Suppressor macrophage treated with lipopolysaccharide for 1 hour (primary cell): ENCODE results near the gene WDR1.
A peak's percentile ranks its signal among the peaks of the same experiment; 100 is the strongest.

ENCODE experiments used
- DNase-seq, 3 donors: peaks; one replicate each; pipeline ENCODE4 v3.0.0-alpha.2; 2020 to 2022

Gene WDR1

GRCh38 chr4:10097906-10098779 lies 18.5 kb downstream of the WDR1 start:
- DNase-seq, result no peak

DNA sequence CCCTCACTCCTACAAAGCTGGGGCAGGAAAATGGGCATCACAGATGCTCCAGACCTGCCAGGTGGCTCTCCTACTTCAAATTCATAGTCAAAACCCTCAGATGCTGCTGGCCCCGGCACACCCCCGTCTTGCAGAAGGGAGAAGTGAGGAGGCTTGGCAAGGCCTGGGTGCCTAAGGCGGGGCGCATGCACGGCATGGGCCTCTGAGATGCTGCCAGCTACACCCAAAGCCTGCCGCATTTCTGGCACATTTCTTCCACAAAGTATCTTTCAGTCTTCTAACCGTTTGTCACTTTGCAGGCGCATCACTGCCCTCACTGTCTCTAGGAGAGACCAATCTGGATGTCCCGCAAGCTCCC lies 19.6 kb downstream of the WDR1 start:
- no peak for DNase-seq

DNA sequence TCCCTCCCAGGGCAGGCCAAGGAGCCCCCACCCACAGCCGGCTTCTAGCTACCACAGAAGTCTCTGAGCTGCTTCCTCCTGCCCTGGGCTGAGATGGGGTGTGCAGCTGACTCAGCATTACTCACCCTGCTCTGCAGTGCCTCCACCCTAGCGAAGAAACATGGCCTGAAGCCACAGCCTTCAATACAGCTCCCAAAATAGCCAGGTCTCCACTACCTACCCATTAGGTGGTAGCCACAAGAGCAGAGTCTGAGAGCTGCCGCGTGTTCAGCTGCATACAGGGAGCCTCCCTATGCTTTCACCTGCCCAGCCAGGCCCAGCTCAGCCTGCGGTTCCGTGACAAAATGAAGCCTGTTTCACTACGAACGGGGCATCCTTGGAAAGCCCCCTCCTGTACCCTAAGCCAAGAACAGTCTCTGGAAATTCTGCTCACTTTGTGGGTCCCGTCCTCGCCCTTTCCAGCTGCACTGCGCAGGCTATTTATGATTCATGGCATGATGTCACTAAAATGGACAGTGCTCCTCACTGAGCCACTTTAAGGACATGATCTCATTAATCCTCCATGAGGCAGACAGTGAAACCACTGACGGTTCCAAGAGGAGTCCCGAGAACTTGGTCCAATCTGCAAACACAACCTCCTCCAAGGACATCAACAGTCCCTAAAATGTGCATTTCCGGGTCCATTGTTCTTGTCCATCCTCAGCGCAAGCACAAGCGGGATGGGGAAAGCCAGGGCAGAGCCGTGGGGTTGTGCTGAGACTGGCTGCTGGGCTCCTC lies 20.2 kb downstream of the WDR1 start:
- DNase-seq, result peak; percentile 92 to 99 (median 97)

GRCh38 chr4:10095296-10095991 lies 21.2 kb downstream of the WDR1 start:
- peak; percentile 49 to 66 (median 62) for DNase-seq

DNA sequence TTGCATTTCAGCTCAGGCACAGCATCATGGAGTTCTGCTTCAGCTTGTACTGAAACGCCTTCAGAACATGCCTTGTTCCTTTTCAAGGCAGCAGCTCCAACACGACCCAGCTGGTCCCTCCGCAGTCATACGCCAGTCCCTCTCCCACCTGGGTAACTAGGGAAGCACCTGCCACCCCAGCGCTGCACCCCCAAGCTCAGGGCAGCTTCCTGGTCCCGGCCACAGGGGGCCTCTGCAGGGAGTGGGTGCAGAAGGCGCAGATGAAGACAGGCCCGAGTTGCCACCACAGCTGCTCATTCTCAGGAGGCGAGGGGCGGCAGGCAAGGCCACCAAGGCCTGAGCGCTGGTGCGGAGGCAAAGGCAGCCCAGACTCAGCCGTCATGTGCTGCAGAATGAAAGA lies 21.8 kb downstream of the WDR1 start:
- DNase-seq, result no peak

DNA sequence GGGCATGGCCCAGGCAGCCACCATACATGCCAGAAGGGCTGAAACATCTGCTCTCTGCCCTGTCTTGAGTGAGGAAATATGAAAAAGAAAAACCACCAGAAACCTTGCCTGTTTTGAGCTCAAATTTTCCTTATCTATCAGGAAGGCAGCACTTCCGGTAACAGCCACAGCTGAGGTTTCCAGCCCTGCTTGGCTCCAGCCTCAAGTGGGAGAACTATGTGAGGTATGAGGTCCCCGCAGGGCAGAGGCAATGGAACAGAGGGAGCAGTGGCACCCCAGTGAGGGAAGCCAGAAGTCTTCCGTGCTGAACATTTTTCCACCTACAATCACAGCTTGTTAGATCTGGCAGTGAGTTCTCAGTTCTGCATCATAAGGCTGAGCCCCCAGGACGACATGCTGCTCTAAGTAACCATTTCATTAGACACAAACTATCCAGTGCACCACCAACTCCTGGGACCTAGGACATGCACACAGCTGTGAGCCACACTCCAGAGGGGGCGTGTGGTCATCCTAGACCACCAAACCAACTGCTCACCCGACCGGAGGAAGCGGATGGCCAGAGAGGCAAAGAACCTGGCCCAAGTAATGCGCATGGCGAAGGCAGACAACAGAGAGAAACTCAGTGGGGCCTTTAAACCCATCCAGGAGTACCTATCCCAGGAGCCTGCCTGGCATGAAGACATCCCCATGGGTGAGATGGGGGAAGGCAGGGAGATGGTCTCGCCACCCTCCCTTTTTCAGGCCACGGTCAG lies 22.6 kb downstream of the WDR1 start:
- no peak for DNase-seq

DNA sequence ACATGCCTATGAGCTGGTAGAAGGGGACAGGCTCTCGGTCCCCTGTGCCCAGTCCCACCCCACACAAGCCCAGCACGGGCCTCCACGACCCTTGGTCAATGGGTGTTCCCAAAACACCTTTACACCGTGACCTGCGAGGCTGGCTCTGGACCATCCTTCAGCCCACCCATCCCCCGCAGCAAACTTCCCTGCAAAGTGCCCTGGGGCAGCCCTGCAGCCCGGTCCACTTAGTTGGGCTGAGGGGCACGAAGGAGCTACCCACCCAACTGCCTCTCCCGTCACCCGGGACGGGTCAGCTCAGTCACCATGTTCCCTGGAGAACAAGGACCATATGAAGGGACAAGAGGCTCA lies 23.4 kb downstream of the WDR1 start:
- DNase-seq, result no peak

DNA sequence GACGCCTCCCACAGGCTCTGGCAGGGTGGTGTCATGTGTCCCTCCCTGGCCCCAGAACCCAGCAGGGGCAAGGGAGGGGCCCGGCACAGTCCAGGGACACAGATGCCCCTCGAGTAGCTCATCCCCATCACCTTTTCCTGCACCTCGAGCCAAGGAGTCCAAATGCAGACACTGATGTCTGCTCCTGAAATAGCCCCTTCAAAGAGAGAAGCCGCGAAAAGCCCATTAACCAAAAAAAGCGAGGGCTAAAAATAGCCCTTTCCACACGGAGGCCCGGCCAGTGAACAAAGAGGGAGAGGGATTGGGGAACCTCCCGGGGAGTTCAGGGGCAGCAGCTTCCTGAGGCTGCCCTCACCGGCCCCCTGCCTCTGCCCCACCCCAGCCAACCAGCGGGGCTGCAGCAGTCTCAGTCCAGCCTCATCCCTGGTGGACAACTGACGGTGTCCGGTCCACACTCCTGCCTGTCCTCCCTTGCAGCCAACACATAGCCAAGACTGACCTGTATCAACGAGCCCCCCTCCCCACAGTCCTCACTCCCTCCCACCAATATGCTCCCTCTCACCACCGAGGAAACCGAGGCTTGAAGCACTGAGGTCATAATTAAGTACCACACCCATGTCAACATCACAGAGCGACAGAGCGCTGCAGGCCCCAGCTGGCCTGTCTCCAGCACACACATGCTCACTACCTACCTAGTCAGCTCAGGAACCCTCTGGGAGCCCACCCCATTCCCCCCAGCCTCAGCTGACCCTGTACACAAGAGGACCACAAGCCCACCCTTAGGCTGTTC lies 23.9 kb downstream of the WDR1 start:
- no peak for DNase-seq

- DNase-seq, result no peak
Observed at GRCh38 chr4:10091531-10092181, 24.9 kb downstream of the WDR1 start.

- DNase-seq, result no peak
Observed at GRCh38 chr4:10090467-10091250, 25.9 kb downstream of the WDR1 start.

DNA sequence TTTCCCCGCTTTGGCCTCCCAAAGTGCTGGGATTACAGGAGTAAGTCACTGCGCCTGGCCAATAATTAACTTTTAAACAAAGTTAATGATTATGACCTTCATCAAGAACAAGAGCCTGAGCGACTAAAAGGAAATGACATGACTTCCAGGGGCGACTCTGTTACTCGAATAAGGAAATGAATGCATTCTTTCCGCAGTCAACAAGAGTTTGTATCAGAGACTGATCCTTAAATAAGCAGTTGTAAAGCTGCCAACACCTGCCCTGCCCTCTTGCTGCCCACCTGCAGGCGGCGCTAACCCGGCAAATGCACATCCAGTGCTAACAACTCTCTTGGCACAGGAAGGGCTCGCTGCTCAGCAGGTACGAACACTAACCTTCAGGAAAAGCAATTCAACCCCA lies 27.3 kb downstream of the WDR1 start:
- no peak for DNase-seq

- no peak for DNase-seq
Observed at GRCh38 chr4:10088135-10089010, 28.2 kb downstream of the WDR1 start.

DNA sequence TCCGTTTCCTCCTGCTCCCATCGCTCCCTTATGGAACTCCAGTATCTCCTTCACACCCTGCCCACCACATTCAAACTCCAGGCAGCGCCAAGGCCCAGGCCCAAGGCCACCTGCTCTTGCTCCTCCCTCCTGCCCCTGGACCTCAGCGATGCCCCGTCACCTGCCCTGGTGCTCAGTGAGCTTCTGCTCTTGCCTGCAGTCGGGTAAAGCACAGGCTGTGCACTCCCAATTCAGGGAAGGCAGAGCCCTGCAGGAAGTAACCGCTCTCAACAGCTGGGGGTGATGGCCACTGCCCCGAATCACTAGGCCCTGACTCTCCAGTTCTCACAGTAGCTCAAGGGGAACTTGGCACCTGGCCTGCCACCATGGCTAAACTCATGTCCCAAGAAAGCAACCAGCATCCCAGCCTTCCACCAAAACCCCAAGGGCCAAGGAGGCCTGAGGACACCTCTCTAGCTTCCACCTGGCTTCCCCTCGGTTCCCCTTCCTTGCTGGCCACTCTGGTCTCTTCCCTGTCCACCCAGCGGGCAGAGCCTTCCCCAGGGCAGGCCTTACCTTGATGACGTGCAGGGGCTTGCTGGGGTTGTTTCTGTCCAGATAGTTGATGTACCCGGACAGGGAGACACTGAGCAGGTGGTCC lies 29.3 kb downstream of the WDR1 start:
- DNase-seq, result no peak

- DNase-seq, result no peak
Observed at GRCh38 chr4:10086506-10087120, 30.0 kb downstream of the WDR1 start.

DNA sequence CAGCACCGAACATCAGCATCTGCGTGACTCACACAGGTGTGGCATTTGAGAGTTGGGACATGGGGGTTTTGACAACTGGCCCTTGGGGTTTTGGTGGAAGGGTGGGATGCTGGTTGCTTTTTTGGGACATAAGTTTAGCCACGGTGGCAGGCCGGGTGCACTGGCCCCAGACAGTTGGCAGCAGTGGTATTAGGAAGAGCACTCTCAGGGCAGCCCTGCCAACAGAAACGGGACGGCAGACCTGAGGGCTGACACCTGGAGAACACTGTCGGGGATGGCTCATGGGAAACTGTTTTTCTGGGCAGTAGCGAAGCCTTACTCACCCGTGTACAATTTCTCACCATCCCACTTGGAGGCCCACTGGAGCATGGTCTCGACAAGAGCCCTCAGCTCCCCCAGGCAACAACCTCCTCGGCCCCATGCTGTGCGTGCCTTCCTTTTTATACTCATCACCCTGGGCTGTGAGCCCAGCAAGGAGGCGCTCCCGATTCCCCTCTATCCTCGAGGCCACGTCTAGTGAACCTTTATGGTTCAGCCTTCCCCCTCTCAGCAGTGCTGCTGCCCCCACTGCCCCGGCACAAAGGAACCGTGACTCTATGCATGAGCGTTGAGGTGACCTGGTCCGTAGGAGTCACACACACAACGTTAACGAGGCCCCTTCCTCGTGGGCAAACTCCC lies 30.6 kb downstream of the WDR1 start:
- no peak for DNase-seq

DNA sequence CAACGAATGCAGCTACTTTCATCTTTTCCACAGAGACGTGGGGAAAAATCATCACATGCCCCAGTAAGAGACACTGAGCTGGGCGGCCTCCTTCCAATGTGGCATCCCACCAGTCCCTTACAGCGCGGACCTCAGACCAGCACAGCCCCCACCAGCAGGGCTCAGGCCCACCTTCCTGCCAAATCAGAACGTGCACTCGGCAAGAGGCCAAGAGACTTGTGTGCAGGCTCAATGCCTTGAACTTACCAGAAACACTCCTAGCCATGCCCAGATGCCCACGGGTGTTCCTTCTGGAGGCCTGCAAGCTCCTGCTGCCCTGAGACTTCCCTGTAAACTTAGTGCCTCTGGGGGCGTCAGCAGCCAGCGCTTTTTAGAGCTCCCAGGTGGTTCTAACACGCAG lies 31.2 kb downstream of the WDR1 start:
- DNase-seq, result no peak

DNA sequence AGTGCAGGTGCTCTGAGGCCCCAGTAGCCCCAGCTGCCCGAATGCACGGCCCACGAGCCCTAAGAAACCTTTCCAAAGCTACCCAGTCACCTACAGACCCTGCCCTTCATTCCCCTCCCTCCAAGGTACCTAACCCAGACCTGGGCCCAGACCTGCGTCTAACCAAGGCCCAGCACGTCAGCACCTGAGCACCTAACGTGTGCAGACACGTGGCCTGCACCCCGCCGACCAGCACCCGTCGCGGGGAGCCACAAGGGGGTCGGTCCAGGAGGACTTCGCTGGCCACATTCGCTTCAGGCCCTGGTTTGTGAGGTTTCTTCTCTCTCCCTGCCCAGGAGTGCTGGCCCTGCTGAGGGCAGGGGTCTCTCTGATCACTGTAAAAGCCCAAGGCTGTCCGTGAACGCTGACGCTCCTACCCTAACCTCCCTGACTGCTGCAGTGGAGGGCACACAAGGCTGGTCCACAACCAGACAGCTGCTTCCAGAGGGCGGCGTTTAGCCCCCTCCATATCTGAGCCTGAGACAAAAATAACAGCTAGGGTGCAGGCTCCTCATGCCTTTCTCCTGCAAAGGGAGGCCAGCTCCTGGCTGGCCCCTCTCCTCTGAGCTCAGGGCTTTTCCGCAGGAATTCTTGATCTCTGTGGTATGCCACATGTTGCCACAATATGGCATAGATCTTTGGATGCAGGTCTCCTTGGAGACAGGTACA lies 31.8 kb downstream of the WDR1 start:
- DNase-seq, result no peak
